ENCODE data around the gene TMEM212.

TMEM212 gene

DNA sequence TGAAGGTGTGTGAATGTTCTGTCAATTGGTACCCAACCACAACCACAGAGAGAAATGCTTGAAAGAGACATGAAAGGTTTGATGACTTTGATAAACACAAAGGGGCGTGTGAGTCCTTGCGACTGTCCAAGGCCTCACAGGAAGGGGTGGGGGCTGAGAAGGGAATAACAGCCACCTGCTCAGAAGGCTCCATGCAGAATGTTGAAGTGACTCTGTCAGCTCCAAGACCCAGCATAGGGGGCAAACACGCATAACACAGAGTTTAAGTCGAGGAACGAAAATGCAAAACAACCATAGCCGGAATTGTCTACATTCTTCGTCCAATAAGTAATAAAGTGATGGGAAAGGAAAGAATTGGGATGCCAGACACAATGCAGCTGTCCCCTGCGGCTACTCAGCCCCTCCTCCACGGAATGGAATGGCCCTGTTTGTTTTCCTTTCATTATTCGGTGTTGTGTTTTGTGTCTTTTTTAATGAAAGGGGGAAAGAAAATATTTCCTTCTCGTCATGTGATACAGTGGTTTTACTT, 19.9 kb downstream of the TMEM212 start:
- DNase-seq, result no peak

GRCh38 chr3:171863920-171864319, 20.8 kb downstream of the TMEM212 start:
- DNase-seq, result no peak

GRCh38 chr3:171865191-171865865, 22.2 kb downstream of the TMEM212 start:
- no peak for DNase-seq

DNA sequence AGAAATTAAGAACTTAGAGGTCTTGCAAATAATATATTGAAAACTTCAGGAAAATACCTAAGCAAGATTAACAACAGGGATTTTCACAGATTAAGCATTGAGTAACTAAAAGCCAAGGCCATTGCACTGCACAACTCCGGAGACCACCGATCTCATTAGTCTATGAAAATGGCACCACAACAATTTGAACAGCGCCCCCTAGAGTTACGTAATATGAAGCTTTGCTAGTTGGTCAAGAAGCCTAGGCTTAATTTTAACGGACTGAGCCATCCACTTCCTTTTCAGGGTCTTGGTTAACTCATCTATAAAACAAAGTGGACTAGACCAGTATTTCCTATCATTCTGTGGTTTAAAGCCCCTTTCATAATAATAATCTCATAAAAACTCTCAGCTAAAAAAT, 24.8 kb downstream of the TMEM212 start:
- no peak for DNase-seq

DNA sequence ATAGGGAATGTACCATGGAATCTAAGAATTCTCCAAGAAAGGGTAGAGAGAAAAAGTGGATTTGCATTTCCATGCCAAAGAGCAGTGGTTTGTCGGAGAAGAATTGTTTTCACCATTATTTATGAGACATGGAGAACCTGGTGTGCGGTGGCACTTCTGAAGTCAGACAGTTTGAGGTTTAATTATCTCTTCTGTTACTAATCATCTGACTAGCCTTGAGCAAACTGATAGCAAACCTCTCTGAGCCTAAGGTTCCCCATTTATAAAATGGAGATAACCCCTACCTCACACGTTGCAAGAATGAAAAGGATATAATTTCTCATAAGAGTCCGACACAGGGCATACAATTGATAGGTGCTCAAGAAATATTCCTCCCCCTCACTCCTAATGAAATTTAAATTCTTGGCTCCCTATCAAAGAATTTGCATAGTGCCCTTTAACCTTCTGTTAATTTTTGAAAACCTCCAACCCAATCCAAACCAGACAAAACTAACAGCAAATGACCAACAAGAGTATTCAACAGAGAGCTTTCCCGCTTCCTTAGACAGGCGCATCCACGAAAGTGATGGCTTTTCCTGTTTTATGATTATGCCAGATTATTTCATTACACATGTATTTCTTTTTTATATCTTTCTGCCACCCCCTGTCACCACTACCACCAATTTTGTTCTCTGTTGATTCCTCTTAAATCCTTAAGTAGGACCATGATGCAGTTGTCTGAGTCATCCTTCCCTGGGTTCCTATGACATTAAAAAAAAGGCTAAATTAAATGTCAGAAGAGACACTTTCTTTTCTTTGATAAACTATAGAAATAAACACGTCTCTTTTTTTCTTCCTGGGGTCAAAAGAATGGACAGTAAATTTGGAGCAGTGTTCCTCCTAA, 28.5 kb downstream of the TMEM212 start:
- DNase-seq, result no peak

GRCh38 chr3:171873580-171873979, 30.4 kb downstream of the TMEM212 start:
- DNase-seq, result no peak

GRCh38 chr3:171874251-171874681, 31.1 kb downstream of the TMEM212 start:
- no peak for DNase-seq

DNA sequence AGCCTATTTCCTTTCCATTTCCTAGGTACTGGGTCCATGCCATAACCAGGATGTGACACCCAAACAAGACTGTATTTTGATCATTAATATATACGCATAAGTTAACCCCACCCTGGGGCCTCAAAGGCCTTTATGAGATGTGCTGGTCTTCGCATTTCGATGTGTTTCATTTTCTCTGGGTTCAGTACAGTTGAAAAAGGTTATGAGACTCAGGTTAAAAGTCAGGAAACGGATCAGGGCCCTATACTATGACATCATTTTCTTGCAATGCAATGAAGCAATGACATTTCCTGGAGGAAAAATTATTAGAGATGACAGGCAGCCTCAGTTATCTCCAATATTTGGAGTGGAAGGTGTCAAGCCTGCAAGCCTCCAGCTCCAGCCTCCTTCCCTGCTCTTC, 31.7 kb downstream of the TMEM212 start:
- no peak for DNase-seq

DNA sequence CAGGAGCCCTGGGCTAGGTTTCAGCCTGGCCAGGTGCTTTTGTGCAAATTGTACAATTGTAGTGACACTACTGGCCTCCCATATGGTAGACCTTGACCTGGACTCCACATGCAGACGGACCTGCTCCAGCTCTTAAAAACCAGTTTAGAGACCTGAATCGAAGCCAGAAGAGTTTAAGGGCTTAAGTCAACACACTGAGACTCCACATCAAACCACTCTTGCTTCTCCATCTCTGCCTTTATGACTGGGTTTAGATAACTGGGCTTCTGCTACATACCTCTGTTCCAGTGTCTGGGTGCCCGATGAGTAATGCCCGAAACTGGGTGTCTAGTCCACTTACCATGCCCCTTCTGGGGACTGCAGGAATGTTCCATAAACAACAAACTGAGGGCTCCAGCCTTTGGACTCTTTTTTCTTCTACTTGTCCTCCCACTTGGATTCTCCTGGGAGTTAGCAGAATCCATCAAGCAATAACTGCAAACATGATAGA, 32.8 kb downstream of the TMEM212 start:
- DNase-seq, result no peak

DNA sequence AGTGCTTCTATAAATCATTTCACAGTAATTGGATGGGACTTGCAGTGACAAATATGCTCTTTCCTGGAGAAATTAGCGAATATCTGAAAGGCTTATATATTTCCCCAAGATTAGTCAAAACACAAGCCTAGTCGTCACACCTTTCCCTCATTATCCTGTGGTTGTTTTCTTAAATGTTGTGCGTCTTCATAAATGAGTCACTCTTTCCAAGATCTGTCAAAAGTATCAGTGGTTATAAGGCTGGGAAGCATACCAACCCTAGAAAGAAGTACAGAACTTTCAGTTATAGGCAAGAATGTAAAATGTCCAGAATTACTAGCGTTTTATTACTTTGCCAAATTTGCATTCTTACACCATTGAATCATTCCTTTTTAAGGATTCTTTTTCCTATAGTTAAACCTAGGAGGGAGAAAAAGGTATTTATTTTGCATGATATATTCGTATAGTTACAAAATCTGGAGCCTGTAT, 33.6 kb downstream of the TMEM212 start:
- no peak for DNase-seq

DNA sequence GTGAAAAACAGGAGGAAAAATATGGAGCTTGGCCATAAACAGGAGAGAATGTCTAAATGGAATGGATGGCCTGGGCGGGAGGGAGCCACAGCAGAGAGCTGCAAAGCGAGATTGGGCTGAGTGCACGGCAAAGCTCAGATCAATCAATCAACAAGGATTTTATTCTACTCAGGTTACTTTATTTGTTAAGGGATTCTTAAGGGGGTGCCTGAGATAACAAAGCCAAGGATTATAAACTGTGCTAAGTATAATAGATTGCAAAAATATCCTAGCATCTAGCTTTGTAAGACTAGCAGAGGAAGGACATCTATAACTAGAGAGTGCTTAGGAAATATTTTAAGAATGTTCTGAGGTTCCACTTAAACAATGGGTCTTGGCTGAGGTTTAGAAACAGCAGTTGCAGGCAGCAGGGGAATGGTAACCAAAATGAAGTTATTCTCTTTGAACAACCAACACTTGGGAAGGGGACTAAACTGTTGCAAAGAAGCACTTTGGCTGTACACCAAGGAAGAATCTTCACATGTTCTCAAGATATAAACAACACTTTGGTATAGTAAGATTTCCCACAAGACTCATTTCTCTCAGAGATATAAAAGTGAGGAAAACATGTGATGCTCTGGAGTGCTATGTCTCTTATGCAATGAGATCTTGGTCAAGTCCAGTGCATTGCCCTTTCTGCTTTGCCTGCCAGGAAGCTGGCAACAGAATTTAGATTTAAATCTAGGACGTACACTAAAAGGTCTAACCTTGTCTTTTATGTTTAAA, 35.5 kb downstream of the TMEM212 start:
- no peak for DNase-seq

DNA sequence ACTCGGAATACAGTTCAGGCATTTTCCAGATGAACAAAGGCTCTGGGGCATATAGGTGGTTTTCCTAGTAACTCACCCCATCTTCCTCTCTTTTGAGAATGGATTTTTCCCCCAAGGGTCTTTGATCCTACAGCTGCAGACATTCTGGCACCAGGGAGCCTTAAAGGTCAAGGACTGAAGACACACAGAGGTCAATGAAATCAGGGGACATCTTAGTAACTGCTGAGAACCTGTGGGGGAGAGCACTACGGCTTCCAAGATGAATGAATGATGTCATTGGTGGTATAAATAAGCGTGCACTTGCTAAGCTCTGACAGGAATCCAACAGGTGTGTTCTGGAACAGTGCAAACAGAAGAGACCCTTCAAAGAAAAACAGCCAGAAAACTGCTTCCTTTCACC, 36.3 kb downstream of the TMEM212 start:
- DNase-seq, result peak; percentile 21

GRCh38 chr3:171880101-171880870, 37.1 kb downstream of the TMEM212 start:
- no peak for DNase-seq

- no peak for DNase-seq
Observed at GRCh38 chr3:171881251-171881650, 38.1 kb downstream of the TMEM212 start.

DNA sequence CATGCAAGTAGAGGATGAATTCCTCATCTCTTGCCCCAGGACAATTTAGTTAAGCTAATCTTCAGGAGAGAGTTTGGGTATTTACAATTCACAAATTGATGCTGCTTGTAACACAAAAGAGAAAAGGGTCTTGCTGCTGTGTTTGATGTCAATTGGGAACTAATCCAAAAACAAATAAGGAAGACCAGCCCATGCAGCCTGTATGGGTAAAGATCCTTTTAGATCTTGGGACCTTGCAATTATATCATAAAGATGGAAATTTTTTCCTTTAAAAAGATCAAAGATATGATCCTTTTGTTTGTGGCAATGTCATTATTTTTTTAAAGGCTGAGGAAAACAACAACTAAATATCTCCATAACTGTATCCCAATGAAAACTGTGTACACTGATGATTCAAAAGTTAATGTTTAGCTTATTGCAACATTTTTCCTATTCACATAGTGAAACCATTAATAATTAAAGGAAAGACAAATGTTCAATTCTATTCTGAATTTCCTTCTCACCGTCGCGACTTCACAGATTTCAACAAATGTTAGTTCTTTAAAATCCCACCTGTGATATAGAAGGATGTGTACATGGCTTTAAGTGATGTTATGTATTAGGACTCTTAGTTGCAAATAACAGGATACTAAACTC, 40.2 kb downstream of the TMEM212 start:
- no peak for DNase-seq

GRCh38 chr3:171883893-171884279, 40.7 kb downstream of the TMEM212 start:
- no peak for DNase-seq

DNA sequence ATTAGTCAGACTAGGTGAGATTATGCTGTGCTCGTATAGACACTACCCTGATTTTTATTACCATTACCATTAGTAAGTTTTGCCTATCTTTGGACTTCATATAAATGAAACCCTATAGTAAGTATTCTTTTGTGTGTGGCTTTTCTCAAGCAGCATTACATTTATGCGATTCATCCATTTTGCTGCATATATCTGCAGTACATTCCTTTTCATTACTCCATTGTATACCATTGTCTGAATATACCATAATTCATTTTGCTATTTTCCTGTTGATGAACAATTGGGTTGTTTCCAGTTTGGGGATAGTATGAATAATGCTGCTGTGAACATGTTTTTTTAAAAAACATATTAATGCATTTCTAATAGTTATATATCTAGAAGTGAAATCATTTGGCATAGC, 45.3 kb downstream of the TMEM212 start:
- no peak for DNase-seq

DNA sequence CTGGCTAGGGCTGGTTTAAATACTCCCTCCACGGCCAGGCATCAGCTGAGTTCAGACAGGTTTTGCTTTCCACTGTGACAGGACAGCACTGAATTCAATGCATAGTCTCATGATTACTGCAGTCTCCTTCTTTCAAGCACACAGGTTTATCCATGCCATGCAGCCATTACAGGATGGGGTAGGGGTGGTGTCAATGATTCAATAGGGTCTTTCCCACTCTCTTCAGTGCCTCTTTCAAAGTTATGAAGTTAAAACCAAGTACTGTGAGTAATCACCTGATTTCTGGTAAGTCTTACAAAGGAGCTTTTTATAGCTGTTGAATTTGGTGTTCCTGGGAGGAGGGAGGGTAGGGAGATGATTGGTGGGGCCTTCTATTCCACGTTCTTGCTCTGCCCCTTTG, 47.2 kb downstream of the TMEM212 start:
- no peak for DNase-seq

- DNase-seq, result no peak
Observed at GRCh38 chr3:171892457-171892856, 49.3 kb downstream of the TMEM212 start.

DNA sequence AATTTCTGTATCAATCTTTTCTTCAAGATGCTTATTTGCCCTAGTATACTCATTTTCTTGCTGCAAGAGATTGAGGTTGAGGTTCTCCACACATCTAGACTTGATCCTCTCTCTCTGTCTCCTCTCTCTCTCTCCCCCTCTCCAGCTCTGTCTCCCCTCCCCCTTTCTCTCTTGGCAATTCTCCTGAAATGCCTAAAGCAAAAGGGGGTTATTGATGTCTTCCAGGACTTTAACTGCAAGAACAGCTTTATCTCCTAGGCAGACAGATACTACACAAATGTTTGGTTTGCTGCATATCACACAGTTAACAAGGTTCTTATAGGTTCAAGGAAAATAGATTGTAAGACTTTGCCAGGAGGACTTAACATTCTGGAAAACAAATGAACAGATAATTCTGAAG, 52.1 kb downstream of the TMEM212 start:
- no peak for DNase-seq

DNA sequence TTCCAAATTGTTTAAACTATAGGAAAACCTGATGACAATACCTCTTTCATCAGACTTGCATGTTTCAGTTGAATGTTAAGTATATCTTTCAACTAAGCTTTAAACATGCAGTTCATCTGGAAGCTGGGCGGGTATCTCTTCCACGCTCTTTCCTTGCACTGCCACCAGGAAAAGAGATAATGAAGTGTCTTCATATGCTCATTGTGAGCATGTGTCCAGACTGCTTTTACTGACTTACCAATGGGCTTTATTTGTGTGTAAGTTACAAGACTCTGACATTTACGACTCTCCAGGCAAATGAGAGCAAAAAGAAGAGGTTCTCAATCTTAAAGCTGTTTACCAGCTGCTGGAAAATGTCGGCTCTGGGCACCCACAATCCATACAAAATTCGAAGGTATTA, 52.8 kb downstream of the TMEM212 start:
- DNase-seq, result no peak

DNA sequence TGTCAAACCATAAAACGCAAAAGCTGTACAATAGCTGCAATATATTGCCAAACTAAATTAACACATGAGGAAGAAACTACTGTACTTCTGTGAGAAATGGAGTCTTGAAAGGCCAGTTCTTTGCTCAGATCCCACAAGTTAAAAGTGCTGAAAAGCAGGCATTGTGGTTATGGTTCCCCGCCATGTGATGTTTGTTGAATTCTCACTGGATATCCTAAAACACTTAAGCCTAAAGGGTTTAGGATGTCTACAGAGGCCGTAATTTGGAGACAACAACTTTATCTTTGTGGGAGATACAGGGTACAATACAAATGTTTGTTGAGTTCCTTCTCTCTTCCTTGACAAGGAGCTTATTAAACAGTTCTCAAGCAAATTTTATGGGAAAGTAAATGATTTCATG, 53.2 kb downstream of the TMEM212 start:
- no peak for DNase-seq

All from SHP77 treated with DMSO at 0.1 percent for 48 hours (cell line).